IMR-90 (cell line): ENCODE results near the gene GRAMD4.

Source experiments
- BHLHE40 ChIP-seq: fragments of 150-350 bp; IDR thresholded peaks from 2 replicates; pipeline ENCODE4 v1.6.1; 2016; ENCODE audit warnings: mild to moderate bottlenecking, low read depth, low read length
- CEBPB ChIP-seq: IDR thresholded peaks from 2 replicates; pipeline ENCODE4 v1.6.1; 2012; ENCODE audit warnings: low read depth, low read length, improper control_type of control experiment
- CHD1 ChIP-seq: IDR thresholded peaks from 2 replicates; pipeline ENCODE4 v1.6.1; 2012; ENCODE audit warnings: low read depth, low read length, improper control_type of control experiment
- CTCF ChIP-seq: conservative IDR thresholded peaks from 2 replicates; pipeline ENCODE4 v1.5.1; 2012; ENCODE audit warnings: mild to moderate bottlenecking, low read depth, low read length, improper control_type of control experiment
- FOS ChIP-seq: fragments of 150-350 bp; IDR thresholded peaks from 2 replicates; pipeline ENCODE4 v1.6.1; 2016; ENCODE audit warnings: low read depth, low read length
- MAZ ChIP-seq: IDR thresholded peaks from 2 replicates; pipeline ENCODE4 v1.6.1; 2012; ENCODE audit warnings: low read depth, mild to moderate bottlenecking, low read length, improper control_type of control experiment, moderate library complexity, borderline replicate concordance
- MXI1 ChIP-seq: IDR thresholded peaks from 2 replicates; pipeline ENCODE4 v1.6.1; 2012; ENCODE audit warnings: low read depth, mild to moderate bottlenecking, low read length, moderate library complexity, borderline replicate concordance
- POLR2A ChIP-seq: IDR thresholded peaks from 2 replicates; pipeline ENCODE4 v1.6.1; 2012; ENCODE audit warnings: mild to moderate bottlenecking, low read depth, low read length
- RCOR1 ChIP-seq: IDR thresholded peaks from 2 replicates; pipeline ENCODE4 v1.6.1; 2012; ENCODE audit warnings: mild to moderate bottlenecking, low read length, improper control_type of control experiment; ENCODE audit not compliant: insufficient replicate concordance
- RFX5 ChIP-seq: IDR thresholded peaks from 2 replicates; pipeline ENCODE4 v1.8.0; 2012; ENCODE audit warnings: low read depth, mild to moderate bottlenecking, low read length, moderate library complexity
- SMC3 ChIP-seq: fragments of 150-350 bp; IDR thresholded peaks from 2 replicates; pipeline ENCODE4 v1.6.1; 2016; ENCODE audit warnings: low read depth, mild to moderate bottlenecking, antibody characterized with exemption, low read length, moderate library complexity
- TF ChIP-seq, protein P1 (sequence below): fragments of 150-350 bp; IDR thresholded peaks from 2 replicates; pipeline ENCODE4 v1.6.1; 2017; ENCODE audit warnings: mild to moderate bottlenecking, antibody characterized with exemption, low read length, low read depth

- no peak for TF ChIP-seq POLR2A
- TF ChIP-seq CTCF: no peak
- TF ChIP-seq RFX5: no peak
- no peak for TF ChIP-seq CEBPB
- TF ChIP-seq, protein P1, sequence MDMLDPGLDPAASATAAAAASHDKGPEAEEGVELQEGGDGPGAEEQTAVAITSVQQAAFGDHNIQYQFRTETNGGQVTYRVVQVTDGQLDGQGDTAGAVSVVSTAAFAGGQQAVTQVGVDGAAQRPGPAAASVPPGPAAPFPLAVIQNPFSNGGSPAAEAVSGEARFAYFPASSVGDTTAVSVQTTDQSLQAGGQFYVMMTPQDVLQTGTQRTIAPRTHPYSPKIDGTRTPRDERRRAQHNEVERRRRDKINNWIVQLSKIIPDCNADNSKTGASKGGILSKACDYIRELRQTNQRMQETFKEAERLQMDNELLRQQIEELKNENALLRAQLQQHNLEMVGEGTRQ: no peak
- no peak for TF ChIP-seq FOS
- no peak for TF ChIP-seq BHLHE40
- no peak for TF ChIP-seq CHD1
- no peak for TF ChIP-seq MXI1
- TF ChIP-seq RCOR1: no peak
- TF ChIP-seq MAZ: no peak
- TF ChIP-seq SMC3: no peak
Observed at GRCh38 chr22:46657655-46657953, 37.4 kb downstream of the GRAMD4 start.
